Left cardiac atrium (tissue), 4 donors: ENCODE data around the gene KDM2A. TPM values are rescaled to one million over a fixed set of nuclear protein-coding genes. Genes with fewer than 3 reads are reported as not detected.
"Not testable (repeated sequence)": the region's sequence is repeated elsewhere in the genome, so short reads cannot be mapped to it uniquely, and the experiment has no call there.

Source experiments
- ATAC-seq, 2 donors: fragments of 200-7000 bp; cut with Tn5 transposase; one replicate each; pipeline ENCODE4 v1.9.1; 2020; ENCODE audit warnings: mild to moderate bottlenecking in 2 of 2, moderate library complexity in 2 of 2
- DNase-seq: peaks from one replicate; pipeline ENCODE4 v3.0.0-alpha.2; 2020
- intact Hi-C, 2 donors: fragments of 100-400 bp; cut with DNase I; formaldehyde crosslinking; loops; one replicate each; pipeline versions ENCODE4 v1.14.1 to v1.15.1; 2022 to 2023
- total RNA-seq, 2 donors: library from RNA; stranded (reverse); fragmentation: NEBNext Ultra II Directional; extraction: Animal tissue kit (Norgen Biotek cat#: 25700); gene quantifications; one replicate each; pipeline ENCODE4 v1.2.1, GENCODE V29; 2021
- donor health status: DM: no; HTN: yes; CAD: no.
- donor health status: DM: no; HTN: yes; CAD: no; lungs with severe emphysema.
- donor health status: DM: yes; HTN: yes; CAD: no.
- donor health status: Dilated cardiomyopathy.

Gene KDM2A
- total RNA-seq, 2 donors from 2014 or later = 38.2 to 46.7 TPM

DNA sequence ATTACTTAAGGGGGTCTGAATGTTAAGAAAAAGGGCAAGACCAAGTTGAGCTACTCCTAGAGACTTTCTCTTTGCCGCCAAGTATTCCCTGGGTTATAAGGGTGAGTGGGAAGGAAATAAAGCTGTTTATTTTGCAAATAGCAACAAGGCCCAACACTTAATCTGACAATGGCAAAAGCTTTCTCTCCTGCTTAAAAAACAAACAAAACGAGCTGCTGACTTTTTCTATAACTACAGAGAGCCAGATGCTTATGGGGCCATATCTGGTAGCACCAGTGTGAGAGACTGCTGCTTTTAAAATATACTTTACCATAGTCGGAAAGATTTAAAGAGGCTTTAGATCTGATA, 2.3 kb upstream of the KDM2A start:
- intact Hi-C loops = no loop called here
- ATAC-seq = no peak
- DNase-seq = no peak

DNA sequence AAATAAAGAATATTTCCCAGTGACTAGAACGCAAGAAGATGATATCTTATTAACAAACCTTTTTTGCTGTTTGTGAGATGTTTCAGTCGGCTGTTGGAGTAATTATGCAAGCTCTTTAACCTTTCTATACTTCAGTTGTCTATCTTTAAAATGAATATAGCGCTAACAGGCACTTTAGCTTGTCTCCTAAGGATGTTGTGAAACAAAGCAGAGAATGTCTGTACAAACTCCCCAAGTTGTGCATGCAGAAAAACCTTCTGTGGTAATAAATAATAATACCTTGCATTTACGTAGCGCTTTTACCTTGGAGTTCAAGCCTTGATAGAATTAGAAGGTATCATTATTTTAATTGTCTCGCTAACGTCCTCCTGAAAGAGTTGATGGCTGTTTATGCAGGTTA, 1.9 kb upstream of the KDM2A start:
- intact Hi-C loops = no loop called here
- DNase-seq = no peak
- ATAC-seq = no peak

DNA sequence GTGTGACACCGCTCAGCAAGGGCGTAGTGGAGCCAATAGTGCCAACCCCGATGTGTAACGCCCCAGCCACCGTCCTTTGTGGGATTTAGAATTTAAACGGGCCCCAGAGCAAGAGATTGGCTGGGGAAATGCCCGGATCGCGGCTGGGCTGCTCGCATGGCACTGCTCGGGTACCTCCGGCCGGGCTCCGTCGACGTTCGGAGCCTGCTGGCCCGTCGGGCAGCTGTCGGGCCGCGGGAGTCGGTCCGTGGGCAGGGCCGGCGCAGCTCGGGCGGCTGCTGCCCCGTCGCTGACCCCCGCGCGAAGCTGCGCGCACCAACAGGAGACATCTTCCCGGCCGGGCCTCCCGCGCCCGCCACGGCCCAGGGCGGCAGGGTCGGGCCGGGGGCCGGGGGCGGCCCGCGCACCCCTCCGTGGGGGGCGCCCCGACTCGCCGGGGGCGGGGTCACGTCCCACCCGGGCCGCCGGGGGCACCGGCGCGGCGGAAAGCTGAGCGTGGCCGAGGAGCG, 1.3 kb upstream of the KDM2A start:
- intact Hi-C loops = no loop called here
- DNase-seq (peak; percentile 57), ATAC-seq (no peak)

DNA sequence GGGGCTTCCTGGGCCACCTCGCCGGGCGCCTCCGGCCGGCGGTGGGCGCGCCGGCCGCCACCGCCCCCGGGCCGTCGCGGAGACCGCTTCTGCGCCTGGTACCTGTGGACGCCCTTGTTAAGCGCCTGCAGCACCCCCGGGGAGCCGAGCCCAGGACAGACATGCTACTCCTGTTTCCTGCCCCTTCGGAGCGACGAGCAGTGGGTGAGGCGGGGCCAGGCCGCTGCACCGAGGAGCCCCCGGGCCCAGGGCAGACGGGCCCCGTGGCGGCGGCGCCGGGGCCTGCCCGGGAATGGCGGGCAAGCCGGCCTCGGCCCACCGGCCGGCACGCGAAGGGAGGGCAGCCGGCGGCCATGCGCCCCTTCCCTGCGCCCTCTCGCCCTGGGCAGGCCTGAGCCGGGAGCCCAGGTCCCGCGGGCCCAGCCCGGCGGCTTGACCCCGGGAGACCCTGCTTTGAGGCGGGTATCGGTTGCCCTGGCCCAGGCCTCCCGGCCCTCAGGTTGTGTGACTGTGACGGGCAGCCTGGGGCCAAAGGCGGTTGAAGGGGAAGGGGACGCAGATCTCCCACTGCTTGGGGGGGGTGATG, 789 bp upstream of the KDM2A start:
- intact Hi-C loops = no loop called here
- DNase-seq (peak; percentile 62), ATAC-seq (peak; percentile 16 to 30)

DNA sequence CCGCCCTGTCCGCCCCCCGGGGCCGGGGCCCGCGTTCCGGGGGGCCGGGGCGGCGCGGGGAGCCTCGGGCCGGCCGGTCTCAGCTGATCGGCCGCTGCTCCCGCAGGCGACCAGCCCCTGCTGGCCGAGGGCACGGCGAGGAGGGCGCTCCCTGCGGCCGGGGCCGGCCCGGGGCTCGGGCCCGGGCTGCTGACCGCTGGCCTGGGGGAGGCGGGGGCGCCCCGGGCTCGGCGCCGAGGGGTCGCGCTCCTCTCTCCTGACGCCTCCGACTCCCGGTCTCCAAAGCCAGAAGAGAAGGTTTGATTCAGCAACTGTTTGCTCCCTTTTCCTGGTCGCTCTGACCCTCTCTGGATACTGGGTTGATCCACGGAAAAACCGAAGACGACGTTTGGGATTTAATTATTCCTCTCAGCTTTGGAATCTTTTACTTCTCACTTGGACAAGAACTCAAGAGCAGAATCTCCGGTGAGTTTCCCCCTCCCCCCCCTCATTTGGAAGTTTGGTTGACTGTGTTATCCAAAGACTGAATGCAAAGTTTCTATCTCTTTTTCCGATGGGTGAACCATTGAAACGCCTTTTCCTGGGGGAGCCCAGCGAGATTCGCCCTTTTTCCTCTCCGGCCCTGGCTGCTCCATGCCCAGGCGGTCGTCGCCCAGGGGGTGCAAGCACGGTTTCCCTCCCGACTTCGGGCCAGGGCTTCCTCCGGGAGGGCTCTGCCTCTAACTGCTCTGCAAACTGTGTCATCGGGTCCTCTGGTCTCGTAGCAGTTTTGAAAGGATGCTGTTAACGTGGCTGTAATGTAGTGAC, 725 bp downstream of the KDM2A start:
- DNase-seq (peak; percentile 37), ATAC-seq (peak in 1 of 2 donors; percentile 5)
- intact Hi-C loops = loop anchor here in 1 of 2 donors (10.0 kb wide), 1 partner anchor 115 kb away; no protein-coding TSS in a partner anchor

DNA sequence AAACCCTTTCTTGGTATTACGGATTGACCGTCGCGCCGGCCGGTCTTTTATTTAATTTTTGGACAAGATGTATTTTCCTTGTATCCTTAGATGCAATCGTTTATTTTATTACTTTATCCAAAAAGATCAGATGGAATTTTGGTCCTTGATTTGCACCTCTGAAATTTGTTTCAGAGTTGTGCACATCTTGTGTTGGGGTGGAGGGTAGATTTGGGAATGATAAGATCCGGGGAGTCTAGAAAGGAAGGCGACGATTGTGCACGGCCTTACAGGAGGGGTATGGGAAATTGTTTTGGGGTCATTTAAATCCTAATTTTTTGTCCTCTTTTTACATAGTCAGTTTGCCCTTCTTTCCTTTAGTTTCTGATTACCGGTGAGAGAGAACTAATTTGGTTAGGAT, 1.4 kb downstream of the KDM2A start:
- DNase-seq (no peak), ATAC-seq (no peak)
- intact Hi-C loops = loop anchor here in 1 of 2 donors (10.0 kb wide), 1 partner anchor 114 kb away; no protein-coding TSS in a partner anchor

DNA sequence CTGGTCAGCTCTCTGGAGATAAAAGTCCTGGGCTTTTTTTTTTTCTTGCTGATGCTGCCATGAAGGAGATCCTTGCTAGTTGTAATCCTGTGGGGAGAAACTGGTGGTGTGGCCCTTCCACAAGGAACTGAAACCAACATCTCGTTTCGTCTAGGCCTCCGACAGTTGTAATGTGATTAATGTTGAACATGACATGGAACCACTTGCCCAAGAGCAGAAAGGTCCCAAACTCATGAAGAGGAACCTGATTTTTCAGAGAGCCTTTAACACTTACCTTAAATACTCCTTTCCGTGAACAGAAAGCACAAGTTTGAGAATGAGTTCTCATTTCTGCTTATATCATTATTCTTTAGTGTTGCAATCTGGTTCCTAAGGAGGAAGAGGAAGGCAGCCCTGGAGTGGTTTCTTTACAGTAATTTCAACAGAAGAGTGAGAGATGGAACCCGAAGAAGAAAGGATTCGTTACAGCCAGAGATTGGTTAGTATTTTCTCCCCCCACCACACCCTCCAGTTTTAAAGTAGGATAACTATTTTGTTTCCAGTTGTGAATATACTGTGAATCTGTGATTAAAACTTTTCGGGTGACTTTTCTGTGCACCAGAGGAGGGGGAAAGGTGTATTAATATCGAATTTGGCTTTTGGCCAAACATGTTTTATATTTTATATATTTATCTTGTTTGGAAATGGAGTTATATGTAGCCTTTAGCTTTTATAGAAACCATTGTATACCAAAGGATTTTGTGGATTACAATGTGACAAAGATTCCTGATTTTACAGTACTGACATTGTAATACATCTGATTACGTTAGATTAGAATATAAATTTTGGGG, 2.0 kb downstream of the KDM2A start:
- no peak for DNase-seq
- ATAC-seq = no peak
- intact Hi-C loops = loop anchor here in 1 of 2 donors (10.0 kb wide), 1 partner anchor 114 kb away; no protein-coding TSS in a partner anchor

DNA sequence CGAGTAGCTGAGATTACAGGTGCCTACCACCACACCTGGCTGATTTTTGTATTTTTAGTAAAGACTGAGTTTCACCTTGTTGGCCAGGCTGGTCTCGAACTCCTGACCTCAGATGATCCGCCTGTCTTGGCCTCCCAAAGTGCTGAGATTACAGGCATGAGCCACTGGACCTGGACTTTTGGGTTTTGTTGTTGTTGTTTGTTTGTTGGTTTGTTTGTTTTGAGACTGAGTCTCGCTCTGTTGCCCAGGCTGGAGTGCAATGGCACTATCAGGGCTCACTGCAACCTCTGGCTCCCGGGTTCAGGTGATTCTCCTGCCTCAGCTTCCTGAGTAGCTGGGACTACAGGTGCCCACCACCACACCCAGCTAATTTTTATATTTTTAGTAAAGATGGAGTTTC, 4.7 kb downstream of the KDM2A start:
- not testable (repeated sequence) for ATAC-seq, DNase-seq
- intact Hi-C loops = loop anchor here in 1 of 2 donors (10.0 kb wide), 1 partner anchor 111 kb away; no protein-coding TSS in a partner anchor

DNA sequence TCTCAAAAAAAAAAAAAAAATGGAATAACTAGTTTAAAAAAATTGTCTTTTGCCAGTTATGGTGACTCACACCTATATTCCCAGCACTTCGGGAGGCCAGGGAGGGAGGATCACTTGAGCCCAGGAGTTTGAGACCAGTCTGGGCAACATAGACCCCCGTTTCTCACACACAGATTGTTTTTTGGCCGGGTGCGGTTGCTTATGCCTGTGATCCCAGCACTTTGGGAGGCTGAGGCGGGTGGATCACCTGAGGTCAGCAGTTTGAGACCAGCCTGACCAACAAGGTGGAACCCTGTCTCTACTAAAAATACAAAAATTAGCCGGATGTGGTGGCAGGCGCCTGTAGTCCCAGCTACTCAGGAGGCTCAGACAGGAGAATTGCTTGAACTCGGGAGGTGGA, 7.2 kb downstream of the KDM2A start:
- intact Hi-C loops = loop anchor here in 1 of 2 donors (10.0 kb wide), 1 partner anchor 109 kb away; no protein-coding TSS in a partner anchor
- ATAC-seq = not testable (repeated sequence)

DNA sequence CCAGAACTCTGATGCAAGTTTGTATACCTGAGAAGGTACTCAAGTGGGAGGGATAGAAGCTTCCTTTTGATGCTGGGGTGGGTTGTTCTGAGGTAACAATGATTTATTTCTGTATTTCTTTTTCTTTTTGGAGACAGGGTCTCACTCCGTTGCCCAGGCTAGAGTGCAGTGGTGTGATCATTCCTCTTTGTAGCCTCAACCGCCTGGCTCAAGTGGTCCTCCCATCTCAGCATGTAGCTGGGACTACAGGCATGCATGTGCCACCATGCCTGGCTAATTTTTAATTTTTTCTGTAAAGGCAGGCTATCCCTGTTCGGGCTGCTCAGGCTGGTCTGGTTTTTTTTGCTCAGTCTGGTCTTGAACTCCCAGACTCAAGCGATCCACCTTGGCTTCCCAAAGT, 7.9 kb downstream of the KDM2A start:
- no peak for DNase-seq
- intact Hi-C loops = loop anchor here in 1 of 2 donors (10.0 kb wide), 1 partner anchor 108 kb away; no protein-coding TSS in a partner anchor

More for the DNA sequence above, 7.2 kb downstream of the KDM2A start:
- DNase-seq = not testable (repeated sequence)

DNA sequence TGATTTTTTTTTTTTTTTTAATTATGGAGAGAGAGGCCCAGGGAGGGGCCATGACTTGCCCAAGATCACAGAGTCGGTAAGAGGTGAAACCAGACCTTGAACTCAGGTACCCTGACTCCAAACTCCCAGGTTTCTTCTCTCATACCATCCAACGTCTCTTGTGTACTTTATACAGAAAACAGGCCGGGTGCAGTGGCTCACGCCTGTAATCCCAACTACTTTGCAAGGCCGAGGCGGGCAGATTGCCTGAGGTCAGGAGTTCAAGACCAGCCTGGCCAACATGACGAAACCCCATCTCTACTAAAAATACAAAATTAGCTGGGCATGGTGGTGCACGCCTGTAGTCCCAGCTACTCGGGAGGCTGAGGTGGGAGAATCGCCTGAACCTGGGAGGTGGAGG, 11.8 kb downstream of the KDM2A start:
- ATAC-seq, DNase-seq, intact Hi-C loops: not testable (repeated sequence)

More for the DNA sequence above, 7.9 kb downstream of the KDM2A start:
- no peak for ATAC-seq

DNA sequence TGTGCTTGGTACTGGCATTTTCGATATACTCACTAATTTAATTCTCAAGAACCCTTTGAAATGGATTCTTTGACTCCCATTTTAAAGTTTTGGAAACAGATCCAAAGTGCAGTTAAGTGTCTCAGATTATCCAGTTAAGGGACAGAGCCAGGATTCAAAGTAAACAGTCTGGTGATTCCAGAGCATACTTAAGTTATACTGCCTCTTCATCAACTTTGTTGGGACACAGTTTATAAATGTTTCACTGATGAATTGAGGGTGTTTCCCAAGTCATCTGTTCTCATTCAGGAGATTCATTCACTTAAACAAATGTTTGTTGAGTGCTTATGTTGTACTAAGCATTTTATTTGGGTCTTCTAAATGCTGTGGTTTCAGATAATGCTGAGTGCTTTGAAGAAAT, 17.1 kb downstream of the KDM2A start:
- DNase-seq (no peak), ATAC-seq (no peak)
- intact Hi-C loops = no loop called here

DNA sequence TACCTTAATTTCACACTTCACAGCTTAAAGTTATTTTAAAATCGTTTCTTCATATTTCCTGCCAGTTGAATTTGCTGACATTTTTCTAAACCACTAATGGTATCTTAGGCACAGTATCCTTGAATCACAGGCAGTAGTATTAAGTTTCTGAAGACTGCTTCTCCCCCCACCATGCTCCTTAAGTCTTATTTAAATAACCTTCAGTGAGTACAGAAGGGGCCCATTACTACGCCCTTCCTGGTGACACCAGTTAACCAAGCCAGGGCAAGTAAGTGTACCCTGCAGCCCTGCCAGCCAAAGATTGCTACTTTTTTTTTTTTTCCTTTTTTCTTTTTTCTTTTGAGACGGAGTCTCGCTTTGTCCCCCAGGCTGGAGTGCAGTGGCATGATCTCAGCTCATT, 19.9 kb downstream of the KDM2A start:
- DNase-seq = no peak
- intact Hi-C loops = no loop called here
- no peak for ATAC-seq

DNA sequence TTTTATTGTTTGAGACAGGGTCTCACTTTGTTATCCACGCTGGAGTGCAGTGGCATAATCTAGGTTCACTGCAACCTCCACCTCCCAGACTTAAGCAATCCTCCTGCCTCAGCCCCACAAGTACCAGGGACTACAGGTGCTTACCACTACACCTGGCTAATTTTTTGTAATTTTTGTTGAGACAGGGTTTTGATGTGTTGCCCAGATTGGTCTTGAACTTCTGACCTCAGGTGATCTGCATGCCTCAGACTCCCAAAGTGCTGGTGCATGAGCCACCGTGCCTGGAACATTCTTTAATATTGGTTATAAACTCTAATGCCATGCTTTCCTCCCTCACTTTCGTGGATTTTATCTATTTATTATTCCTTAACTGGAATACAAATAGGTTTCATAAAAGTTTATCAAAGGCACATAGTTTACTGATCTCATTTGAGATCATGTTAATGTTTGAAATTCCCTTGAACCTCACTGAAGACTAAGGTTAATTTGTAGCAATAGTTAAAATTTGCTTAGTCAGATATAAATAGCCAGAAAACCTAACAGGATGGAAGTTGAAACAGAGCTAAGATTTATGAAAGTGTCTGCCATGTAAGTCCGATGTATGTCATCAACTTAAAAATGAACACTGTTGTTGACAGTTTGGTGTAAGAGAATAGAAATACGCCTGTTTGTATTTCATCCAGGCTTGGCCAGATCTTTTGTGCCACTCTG, 27.6 kb downstream of the KDM2A start:
- no peak for DNase-seq
- ATAC-seq = no peak
- intact Hi-C loops = no loop called here

DNA sequence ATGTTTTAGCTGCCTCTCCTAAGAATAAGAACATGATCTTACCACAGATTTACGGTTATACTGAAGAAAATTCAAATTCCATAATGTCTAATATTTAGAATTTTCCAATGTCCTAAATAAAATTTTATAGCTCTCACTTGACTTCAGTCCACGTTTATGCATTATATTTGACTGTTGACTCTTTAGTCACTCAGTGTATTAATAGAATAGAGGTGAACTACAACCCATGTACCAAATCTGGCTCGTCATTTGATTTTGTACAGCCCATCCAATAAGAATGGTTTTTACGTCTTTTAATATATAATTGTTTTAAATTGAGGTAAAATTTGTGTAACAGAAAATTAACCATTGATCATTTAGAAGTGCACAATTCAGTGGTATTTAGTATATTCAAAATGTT, 34.9 kb downstream of the KDM2A start:
- intact Hi-C loops = no loop called here
- DNase-seq = no peak
- no peak for ATAC-seq

DNA sequence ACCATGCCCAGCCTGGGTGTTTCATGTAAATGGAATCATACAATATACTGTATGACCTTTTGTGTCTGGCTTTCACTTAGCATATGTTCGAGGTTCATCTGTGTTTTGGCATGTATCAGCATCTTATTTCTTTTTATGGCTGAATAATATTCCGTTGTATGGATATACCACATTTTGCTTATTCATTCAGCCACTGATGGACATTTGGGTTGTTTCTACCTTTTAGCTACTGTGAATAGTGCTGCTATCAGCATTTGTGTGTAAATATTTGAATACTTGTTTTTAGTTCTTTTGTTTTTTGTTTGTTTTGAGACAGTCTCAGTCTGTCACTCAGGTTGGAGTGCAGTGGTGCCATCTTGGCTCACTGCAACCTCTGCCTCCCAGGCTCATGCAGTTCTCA, 35.7 kb downstream of the KDM2A start:
- intact Hi-C loops = no loop called here
- ATAC-seq (no peak), DNase-seq (no peak)

DNA sequence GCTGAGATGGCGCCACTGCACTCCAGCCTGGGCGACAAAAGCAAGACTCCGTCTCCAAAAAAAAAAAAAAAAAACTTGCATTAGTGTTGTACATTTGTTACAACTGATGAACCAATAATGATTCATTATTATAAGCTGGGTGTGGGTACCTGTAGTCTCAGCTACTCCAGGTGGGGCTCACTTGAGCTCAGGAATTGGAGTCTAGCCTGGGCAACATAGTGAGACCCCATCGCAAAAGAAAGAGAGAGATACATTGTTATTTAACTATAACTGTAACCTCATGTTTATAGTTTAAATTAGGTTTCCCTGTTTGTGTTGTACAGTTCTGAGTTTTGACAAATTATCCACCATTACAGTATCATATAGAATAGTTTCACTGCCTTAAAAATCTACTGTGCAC, 38.6 kb downstream of the KDM2A start:
- intact Hi-C loops = no loop called here
- no peak for DNase-seq
- ATAC-seq = no peak

DNA sequence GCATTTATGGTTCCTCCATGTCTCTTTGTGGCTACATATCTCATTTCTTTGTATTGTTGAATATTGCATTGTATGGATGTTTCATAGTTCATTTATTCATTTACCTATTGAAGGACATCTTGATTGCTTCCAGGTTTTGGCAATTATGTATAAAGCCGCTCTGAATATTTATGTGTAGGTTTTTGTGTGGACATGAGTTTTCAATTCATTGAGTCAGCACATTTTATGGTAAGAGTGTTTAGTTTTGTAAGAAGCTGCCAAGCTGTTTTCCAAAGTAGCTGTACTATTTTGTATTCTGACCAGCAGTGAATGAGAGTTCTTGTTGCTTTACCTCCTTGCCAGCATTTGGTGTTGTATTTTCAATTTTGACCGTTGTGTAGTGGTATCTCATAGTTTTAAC, 39.2 kb downstream of the KDM2A start:
- intact Hi-C loops = no loop called here
- ATAC-seq (no peak), DNase-seq (no peak)

DNA sequence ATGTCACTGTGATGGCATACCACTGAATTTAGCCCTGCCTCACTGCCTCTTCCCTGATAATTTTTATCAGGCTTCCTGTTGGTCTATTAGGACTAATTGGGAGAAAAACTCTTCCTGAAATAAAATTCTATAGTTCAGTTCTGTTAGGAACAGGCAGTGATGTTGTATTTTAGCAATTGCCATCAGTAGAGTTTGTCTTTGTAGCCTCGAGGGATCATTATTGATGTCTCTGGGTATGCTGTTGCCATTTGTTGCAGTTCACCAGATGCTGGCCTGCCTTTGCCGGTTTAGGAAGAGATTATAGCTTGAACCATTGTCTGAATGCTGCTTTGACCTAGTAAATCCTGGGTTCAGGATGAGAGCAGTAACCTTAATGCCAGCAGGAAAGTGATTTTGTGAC, 41.0 kb downstream of the KDM2A start:
- intact Hi-C loops = no loop called here
- ATAC-seq = no peak
- no peak for DNase-seq
